Tibial artery (tissue), 4 donors: Measurements from ENCODE around the gene YPEL3.

ENCODE experiments used
- DNase-seq, 2 donors: peaks; one replicate each; pipeline ENCODE4 v3.0.0-alpha.2; 2019
- H3K27ac ChIP-seq, 2 donors: fragments of 200-600 bp; sonication (generic) in 1 of 2; 1 replicate in 1 of 2; 2 replicates in 1 of 2; pipeline ENCODE4 v1.5.1; 2018 to 2019; ENCODE audit warnings: mild to moderate bottlenecking in 1 of 2
- H3K27me3 ChIP-seq, 2 donors: fragments of 200-600 bp; sonication (generic) in 1 of 2; one replicate each; pipeline versions ENCODE4 v1.5.1 to v1.6.0; 2016 to 2019
- H3K36me3 ChIP-seq, 3 donors: fragments of 200-600 bp; sonication (generic) in 2 of 3; one replicate each; pipeline ENCODE4 v1.5.1; 2016 to 2019; ENCODE audit warnings: mild to moderate bottlenecking in 2 of 3
- H3K4me1 ChIP-seq, 4 donors: fragments of 200-600 bp; sonication (generic) in 2 of 4; 1 replicate in 3 of 4; 2 replicates in 1 of 4; pipeline ENCODE4 v1.5.1; 2016 to 2019
- H3K4me3 ChIP-seq, 2 donors: fragments of 200-600 bp; sonication (generic) in 1 of 2; 1 replicate in 1 of 2; 2 replicates in 1 of 2; pipeline ENCODE4 v1.5.1; 2018 to 2019; ENCODE audit warnings: mild to moderate bottlenecking in 2 of 2
- H3K9me3 ChIP-seq, 3 donors: fragments of 200-600 bp; sonication (generic) in 1 of 3; one replicate each; pipeline ENCODE4 v1.5.1; 2016 to 2019
- CTCF ChIP-seq, 2 experiments: fragments of 200-600 bp in 1 of 2; fragments of 450-650 bp in 1 of 2; IDR thresholded peaks; one replicate each; pipeline ENCODE4 v1.5.1; 2017 to 2019; ENCODE audit warnings: antibody characterized with exemption in 2 of 2, mild to moderate bottlenecking in 1 of 2, moderate library complexity in 1 of 2
- intact Hi-C: fragments of 100-400 bp; cut with DNase I; formaldehyde crosslinking; loops from one replicate; pipeline ENCODE4 v1.15.0; 2023; ENCODE audit warnings: low total_unique reads

YPEL3 gene

GRCh38 chr16:30112197-30113030 lies 16.4 kb upstream of the YPEL3 start:
- peaks cover 0 to 7% (median 0%) of the 10 kb centered on the region in 4 donors for H3K4me1 ChIP-seq
- intact Hi-C loops: no loop called here
- no peak overlapping the region for H3K4me3 ChIP-seq
- peaks cover 53 to 96% (median 85%) of the 10 kb centered on the region in 3 donors for H3K36me3 ChIP-seq
- peak; percentile 57 to 76 for DNase-seq
- TF ChIP-seq CTCF (IDR thresholded peaks at IDR 0.05): peak; percentile 60 to 68
- no peak overlapping the region for H3K27ac ChIP-seq
- H3K9me3 ChIP-seq: no peaks in the 10 kb centered on the region
- no peaks in the 10 kb centered on the region for H3K27me3 ChIP-seq

GRCh38 chr16:30110661-30111060 lies 14.6 kb upstream of the YPEL3 start:
- no peak overlapping the region for H3K4me3 ChIP-seq
- intact Hi-C loops: no loop called here

GRCh38 chr16:30108059-30108850 lies 12.2 kb upstream of the YPEL3 start:
- H3K4me3 ChIP-seq: no peak overlapping the region
- H3K9me3 ChIP-seq: no peaks in the 10 kb centered on the region
- TF ChIP-seq CTCF (IDR thresholded peaks at IDR 0.05): no peak
- no peaks in the 10 kb centered on the region for H3K27me3 ChIP-seq
- no peak overlapping the region for H3K27ac ChIP-seq
- intact Hi-C loops: no loop called here
- no peak for DNase-seq
- peaks cover 0 to 3% (median 0%) of the 10 kb centered on the region in 4 donors for H3K4me1 ChIP-seq
- peaks cover 33 to 84% (median 72%) of the 10 kb centered on the region in 3 donors for H3K36me3 ChIP-seq

More at GRCh38 chr16:30110661-30111060, 14.6 kb upstream of the YPEL3 start:
- no peak for DNase-seq
- peaks cover 0 to 7% (median 0%) of the 10 kb centered on the region in 4 donors for H3K4me1 ChIP-seq
- H3K9me3 ChIP-seq: no peaks in the 10 kb centered on the region
- no peak overlapping the region for H3K27ac ChIP-seq
- H3K27me3 ChIP-seq: no peaks in the 10 kb centered on the region
- TF ChIP-seq CTCF (IDR thresholded peaks at IDR 0.05): no peak
- H3K36me3 ChIP-seq: peaks cover 42 to 93% (median 81%) of the 10 kb centered on the region in 3 donors

GRCh38 chr16:30104492-30104891 lies 8.5 kb upstream of the YPEL3 start:
- no peak for DNase-seq
- intact Hi-C loops: no loop called here
- TF ChIP-seq CTCF (IDR thresholded peaks at IDR 0.05): no peak

GRCh38 chr16:30104090-30104489 lies 8.1 kb upstream of the YPEL3 start:
- no peaks in the 10 kb centered on the region for H3K4me1 ChIP-seq
- no peaks in the 10 kb centered on the region for H3K27me3 ChIP-seq
- H3K36me3 ChIP-seq: peaks cover 15 to 44% (median 39%) of the 10 kb centered on the region in 3 donors
- no peak overlapping the region for H3K4me3 ChIP-seq
- no peaks in the 10 kb centered on the region for H3K9me3 ChIP-seq
- no peak overlapping the region for H3K27ac ChIP-seq
- intact Hi-C loops: no loop called here
- TF ChIP-seq CTCF (IDR thresholded peaks at IDR 0.05): no peak
- no peak for DNase-seq

More at GRCh38 chr16:30104492-30104891, 8.5 kb upstream of the YPEL3 start:
- Histone ChIP-seq H3K27me3 (no peaks in the 10 kb centered on the region), H3K36me3 (peaks cover 15 to 47% (median 39%) of the 10 kb centered on the region in 3 donors), H3K9me3 (no peaks in the 10 kb centered on the region), H3K4me1 (no peaks in the 10 kb centered on the region), H3K4me3 (no peak overlapping the region), H3K27ac (no peak overlapping the region)
